GM08714 (cell line): ENCODE measurements around the gene PRR15.
A peak's percentile ranks its signal among the peaks of the same experiment; 100 is the strongest.
"Not testable (repeated sequence)": the region's sequence is repeated elsewhere in the genome, so short reads cannot be mapped to it uniquely, and the experiment has no call there.

Experiments used
- H3K4me3 ChIP-seq: fragments of 200-500 bp; sonication (Bioruptor generic); 2 replicates; pipeline ENCODE4 v1.5.1; 2014; ENCODE audit warnings: mild to moderate bottlenecking, low read length, inconsistent platforms
- ZNF274 ChIP-seq: IDR thresholded peaks from 2 replicates; pipeline ENCODE4 v1.6.1; 2012; ENCODE audit warnings: mild to moderate bottlenecking, low read depth, low read length

PRR15 gene

GRCh38 chr7:29563590-29564495 is at the start of gene PRR15:
PRR15 (plus strand) TSS chr7:29563835; CDS start chr7:29566330, 2,495 bp downstream.
- peak within 1 kb of the TSS; percentile 29 for H3K4me3 ChIP-seq

GRCh38 chr7:29516491-29516890 is 47.1 kb upstream of the PRR15 start:
- no peak overlapping the region for H3K4me3 ChIP-seq
- no peak for TF ChIP-seq ZNF274

More at GRCh38 chr7:29563590-29564495, at the start of gene PRR15:
- no peak for TF ChIP-seq ZNF274

- TF ChIP-seq ZNF274, result no peak
- H3K4me3 ChIP-seq, result no peak overlapping the region
Measured at GRCh38 chr7:29518616-29519015, 45.0 kb upstream of the PRR15 start.

GRCh38 chr7:29523728-29524127 is 39.9 kb upstream of the PRR15 start:
- no peak overlapping the region for H3K4me3 ChIP-seq
- no peak for TF ChIP-seq ZNF274

- no peak overlapping the region for H3K4me3 ChIP-seq
- TF ChIP-seq ZNF274, result no peak
Measured at GRCh38 chr7:29527505-29528108, 36.0 kb upstream of the PRR15 start.

GRCh38 chr7:29528526-29528925 is 35.1 kb upstream of the PRR15 start:
- not testable (repeated sequence) for H3K4me3 ChIP-seq

GRCh38 chr7:29538389-29538788 is 25.2 kb upstream of the PRR15 start:
- no peak for TF ChIP-seq ZNF274
- H3K4me3 ChIP-seq, result no peak overlapping the region

GRCh38 chr7:29539471-29539870 is 24.2 kb upstream of the PRR15 start:
- H3K4me3 ChIP-seq, result no peak overlapping the region
- TF ChIP-seq ZNF274, result no peak

GRCh38 chr7:29547421-29547820 is 16.2 kb upstream of the PRR15 start:
- no peak overlapping the region for H3K4me3 ChIP-seq
- no peak for TF ChIP-seq ZNF274

- H3K4me3 ChIP-seq, result no peak overlapping the region
- no peak for TF ChIP-seq ZNF274
Measured at GRCh38 chr7:29548823-29549222, 14.8 kb upstream of the PRR15 start.

GRCh38 chr7:29552392-29552791 is 11.2 kb upstream of the PRR15 start:
- no peak for TF ChIP-seq ZNF274
- H3K4me3 ChIP-seq, result no peak overlapping the region

- no peak overlapping the region for H3K4me3 ChIP-seq
- no peak for TF ChIP-seq ZNF274
Measured at GRCh38 chr7:29555061-29555460, 8.6 kb upstream of the PRR15 start.

GRCh38 chr7:29556405-29557195 is 7.0 kb upstream of the PRR15 start:
- no peak overlapping the region for H3K4me3 ChIP-seq
- TF ChIP-seq ZNF274, result no peak

GRCh38 chr7:29557954-29558353 is 5.7 kb upstream of the PRR15 start:
- no peak for TF ChIP-seq ZNF274
- no peak overlapping the region for H3K4me3 ChIP-seq

- no peak for TF ChIP-seq ZNF274
- no peak overlapping the region for H3K4me3 ChIP-seq
Measured at GRCh38 chr7:29561271-29561670, 2.4 kb upstream of the PRR15 start.

GRCh38 chr7:29562307-29562706 is 1.3 kb upstream of the PRR15 start:
- TF ChIP-seq ZNF274, result no peak
- H3K4me3 ChIP-seq, result no peak overlapping the region
